HepG2 (cell line): ENCODE results near the gene MEI1. TPM values are rescaled to one million over a fixed set of nuclear protein-coding genes. Genes with fewer than 3 reads are reported as not detected.

Experiments
- ATAC-seq: fragments of 200-7000 bp; cut with Tn5 transposase; 3 replicates; pipeline ENCODE4 v1.9.1; 2020; ENCODE audit warnings: mild to moderate bottlenecking, moderate library complexity
- BruUV-seq: library from RNA; stranded (reverse); fragments of 400-500 nt; replicated peaks from 2 replicates; lab custom pipeline; 2021; lab: Mats Ljungman, UMichigan
- CTCF ChIA-PET: fragments of 300-600 bp; formaldehyde crosslinking; extraction: SDS; loops from one replicate; lab custom pipeline; 2021; ENCODE audit warnings: low total read pairs, inconsistent platforms, low intra/inter-chr PET ratio; lab: Yijun Ruan, JAX
- POLR2A ChIA-PET: fragments of 350-600 bp; sonication (Branson Sonifier 250); formaldehyde crosslinking; loops from one replicate; lab custom pipeline; 2020; ENCODE audit warnings: antibody characterized with exemption, inconsistent platforms; lab: Yijun Ruan, JAX
- DNase-seq: peaks from one replicate; pipeline ENCODE4 v3.0.0-alpha.2; 2015; ENCODE audit warnings: low spot score
- FAIRE-seq: peaks from 3 replicates; lab custom pipeline; 2011; peaks lifted over from hg19 to GRCh38; lab: Jason Lieb, UNC
- H2AFZ ChIP-seq: one replicate; pipeline ENCODE4 v1.6.1; 2011; ENCODE audit warnings: low read length, inconsistent platforms
- H3K27ac ChIP-seq: fragments of 300-600 bp; 3 replicates; pipeline ENCODE4 v1.8.0; 2011; ENCODE audit warnings: mixed run types, mild to moderate bottlenecking, mixed read lengths, low read length, inconsistent platforms; ENCODE audit not compliant: insufficient read depth; ENCODE audit errors: extremely low read length
- H3K27me3 ChIP-seq, 2 experiments: fragments of 200-600 bp in 1 of 2; 2 replicates in 1 of 2; 3 replicates in 1 of 2; pipeline versions ENCODE4 v1.6.0 to v1.8.0; 2011; ENCODE audit warnings: low read length in 2 of 2, mild to moderate bottlenecking in 2 of 2, moderate library complexity in 2 of 2, inconsistent platforms in 1 of 2; ENCODE audit not compliant: insufficient read depth in 2 of 2, control insufficient read depth in 1 of 2
- H3K36me3 ChIP-seq, 2 experiments: fragments of 200-600 bp in 1 of 2; replicated peaks in 1 of 2; 2 replicates in 1 of 2; 3 replicates in 1 of 2; pipeline versions ENCODE4 v1.5.1 to v1.8.0; 2011; ENCODE audit warnings: low read length in 2 of 2, inconsistent platforms in 1 of 2; ENCODE audit not compliant: insufficient read depth in 2 of 2, control insufficient read depth in 1 of 2
- H3K4me1 ChIP-seq: 2 replicates; pipeline ENCODE4 v1.5.1; 2012; ENCODE audit warnings: low read length, inconsistent platforms; ENCODE audit not compliant: insufficient read depth
- H3K4me2 ChIP-seq: 2 replicates; pipeline ENCODE4 v1.6.0; 2011; ENCODE audit warnings: low read depth, low read length, inconsistent platforms
- H3K4me3 ChIP-seq, 3 experiments: fragments of 200-600 bp in 1 of 3; sonication (generic), shearing (Covaris generic) in 1 of 3; replicated peaks in 1 of 3; 2 replicates each; pipeline ENCODE4 v1.5.1; 2011 to 2016; ENCODE audit warnings: low read length in 3 of 3, inconsistent platforms in 2 of 3, low read depth in 2 of 3, mild to moderate bottlenecking in 2 of 3, control low read depth in 1 of 3, mixed read lengths in 1 of 3; ENCODE audit not compliant: insufficient read depth in 1 of 3
- H3K79me2 ChIP-seq: one replicate; pipeline ENCODE4 v1.6.1; 2011; ENCODE audit warnings: low read length, inconsistent platforms; ENCODE audit not compliant: insufficient read depth
- H3K9ac ChIP-seq: 2 replicates; pipeline ENCODE4 v1.6.0; 2011; ENCODE audit warnings: mild to moderate bottlenecking, low read depth, low read length, inconsistent platforms; ENCODE audit not compliant: insufficient read depth
- H3K9me3 ChIP-seq: 2 replicates; pipeline ENCODE4 v1.5.1; 2012; ENCODE audit warnings: mild to moderate bottlenecking, low read length
- H4K20me1 ChIP-seq: 2 replicates; pipeline ENCODE4 v1.6.0; 2011; ENCODE audit warnings: inconsistent platforms, mild to moderate bottlenecking, low read length, moderate library complexity; ENCODE audit not compliant: insufficient read depth
- CSRNP1 ChIP-seq: sonication (generic); formaldehyde crosslinking; IDR thresholded peaks from 2 replicates; pipeline ENCODE4 v1.8.1; 2023; ENCODE audit warnings: mild to moderate bottlenecking, missing genetic modification reagents
- DPF2 ChIP-seq: sonication (generic); formaldehyde crosslinking; IDR thresholded peaks from 2 replicates; pipeline ENCODE4 v1.4.0; 2020; ENCODE audit warnings: mild to moderate bottlenecking, low read depth, missing genetic modification reagents, borderline replicate concordance
- GPBP1L1 ChIP-seq: sonication (generic); formaldehyde crosslinking; IDR thresholded peaks from 2 replicates; pipeline ENCODE4 v1.5.0; 2020; ENCODE audit warnings: mild to moderate bottlenecking, missing genetic modification reagents
- HCFC1 ChIP-seq: fragments of 150-350 bp; IDR thresholded peaks from 2 replicates; pipeline ENCODE4 v1.6.1; 2014; ENCODE audit warnings: low read depth, low read length
- PRPF4 ChIP-seq: fragments of 200-400 bp; formaldehyde crosslinking; IDR thresholded peaks from 2 replicates; pipeline ENCODE4 v1.6.1; 2016; ENCODE audit warnings: low read length, low read depth; ENCODE audit not compliant: poor library complexity, severe bottlenecking
- SNAPC5 ChIP-seq: sonication (generic); formaldehyde crosslinking; IDR thresholded peaks from 2 replicates; pipeline ENCODE4 v1.8.1; 2023; ENCODE audit warnings: mild to moderate bottlenecking, missing genetic modification reagents, borderline replicate concordance
- SSRP1 ChIP-seq: IDR thresholded peaks from 2 replicates; pipeline ENCODE4 v1.6.1; 2016; ENCODE audit warnings: control low read depth
- ZBTB34 ChIP-seq: sonication (generic); formaldehyde crosslinking; IDR thresholded peaks from 2 replicates; pipeline ENCODE4 v1.8.0; 2022; ENCODE audit warnings: mild to moderate bottlenecking, missing genetic modification reagents
- ZFP82 ChIP-seq: sonication (generic); formaldehyde crosslinking; IDR thresholded peaks from 2 replicates; pipeline ENCODE4 v1.5.1; 2020; ENCODE audit warnings: mild to moderate bottlenecking, missing genetic modification reagents, borderline replicate concordance
- ZFP90 ChIP-seq: sonication (generic); formaldehyde crosslinking; IDR thresholded peaks from 2 replicates; pipeline ENCODE4 v1.8.0; 2022; ENCODE audit warnings: missing genetic modification reagents, mild to moderate bottlenecking, inconsistent platforms, borderline replicate concordance
- ZFYVE20 ChIP-seq: sonication (generic); formaldehyde crosslinking; IDR thresholded peaks from 2 replicates; pipeline ENCODE4 v1.8.0; 2023; ENCODE audit warnings: low read depth, mild to moderate bottlenecking, moderate library complexity, missing genetic modification reagents, borderline replicate concordance
- ZNF101 ChIP-seq: sonication (generic); formaldehyde crosslinking; IDR thresholded peaks from 2 replicates; pipeline ENCODE4 v1.4.0; 2020; ENCODE audit warnings: mild to moderate bottlenecking, low read depth, missing genetic modification reagents, borderline replicate concordance
- ZNF501 ChIP-seq: sonication (generic); formaldehyde crosslinking; IDR thresholded peaks from 2 replicates; pipeline ENCODE4 v1.5.1; 2020; ENCODE audit warnings: mild to moderate bottlenecking, moderate library complexity, missing genetic modification reagents
- ZNF766 ChIP-seq: sonication (generic); formaldehyde crosslinking; IDR thresholded peaks from 2 replicates; pipeline ENCODE4 v1.5.0; 2020; ENCODE audit warnings: missing genetic modification reagents, borderline replicate concordance
- ZNF878 ChIP-seq: sonication (generic); formaldehyde crosslinking; IDR thresholded peaks from 2 replicates; pipeline ENCODE4 v1.8.1; 2023; ENCODE audit warnings: mild to moderate bottlenecking, missing genetic modification reagents, moderate library complexity
- WGBS: methylation state at CpG from one replicate; pipeline ENCODE4 v1.1.6; 2017; ENCODE audit warnings: low lambda C conversion rate; 5-methylcytosine and 5-hydroxymethylcytosine counted together
- in situ Hi-C: cut with HindIII; loops from 2 replicates; pipeline ENCODE4 v1.10.0; 2017; ENCODE audit warnings: low pct_unique_long_range_greater_than_20kb; ENCODE audit not compliant: extremely low pct_ligation_motif_present
- intact Hi-C: fragments of 100-400 bp; cut with micrococcal nuclease; formaldehyde crosslinking; loops from one replicate; pipeline ENCODE4 v1.10.0; 2022; ENCODE audit not compliant: unreplicated experiment
- polyA plus RNA-seq, 8 experiments: library from polyadenylated mRNA; depleted of rRNA in 3 of 8; stranded (reverse) in 7 of 8; unstranded in 1 of 8; fragments of >200 nt; fragmentation: Illumina TruSeq in 4 of 8; extraction: Trizol in 4 of 8; gene quantifications; 2 replicates each; pipeline versions ENCODE4 v1.2.1 to v1.2.3, GENCODE V29; 2011 to 2016; ENCODE audit warnings: low read depth in 4 of 8, missing spikeins in 1 of 8, mixed read lengths in 1 of 8; ENCODE audit not compliant: insufficient read depth in 1 of 8
- total RNA-seq, 5 experiments: library from RNA; depleted of rRNA; stranded (reverse); fragments of >200 nt; fragmentation: Illumina TruSeq; extraction: Trizol; gene quantifications; 2 replicates each; pipeline ENCODE4 v1.2.3, GENCODE V29; 2016; ENCODE audit warnings: low read depth in 1 of 5

MEI1 gene
- total and polyA plus RNA-seq, 2 of the 13 experiments (the other 11 are each of a cell fraction or from before 2014, with no cell fraction given): 0.75 to 1.9 TPM

- H3K79me2 ChIP-seq: no peaks in the 10 kb centered on the region
- POLR2A ChIA-PET: interaction anchor here (0.6 to 2.8 kb wide), 5 partner anchors 14 to 834 kb away, joined by 3 to 31 read pairs (median 3); partner anchors contain the start of genes CCDC134 and SREBF2
- no CpG with 5 or more reads among the region's 1 CpG for whole genome bisulfite sequencing
- BruUV-seq: no TSS peak
- TF ChIP-seq PRPF4: no peak
- TF ChIP-seq ZBTB34 (CRISPR knock-in tag): no peak
- TF ChIP-seq GPBP1L1 (CRISPR knock-in tag): no peak
- TF ChIP-seq DPF2 (CRISPR knock-in tag): no peak
- no peak for TF ChIP-seq SSRP1 (CRISPR knock-in tag)
- TF ChIP-seq ZFYVE20: no peak
- no peak for TF ChIP-seq SNAPC5 (CRISPR knock-in tag)
- no peak for TF ChIP-seq ZFP82 (CRISPR knock-in tag)
- no peak for TF ChIP-seq HCFC1
- no peak for TF ChIP-seq ZFP90 (CRISPR knock-in tag)
- TF ChIP-seq ZNF766 (CRISPR knock-in tag): no peak
- TF ChIP-seq ZNF101 (CRISPR knock-in tag): no peak
- TF ChIP-seq ZNF501 (CRISPR knock-in tag): no peak
- TF ChIP-seq CSRNP1 (CRISPR knock-in tag): no peak
- no peak for TF ChIP-seq ZNF878 (CRISPR knock-in tag)
- TF ChIP-seq, all 625 proteins: peak for 0
- CTCF ChIA-PET: no interaction called here
- no peak for DNase-seq
- H3K9me3 ChIP-seq: no peaks in the 10 kb centered on the region
- H3K27me3 ChIP-seq: peaks cover 0 to 4% of the 10 kb centered on the region in 2 experiments; a peak in 3 of 5 replicates
- intact Hi-C loops (no loop called here), in situ Hi-C loops (no loop called here)
- H4K20me1 ChIP-seq: no peaks in the 10 kb centered on the region
- no peak overlapping the region for H2AFZ ChIP-seq
- FAIRE-seq: no peak
- ATAC-seq: peak; percentile 26; the same call in 2 of the 3 replicates
- peak overlapping the region; percentile 16; the same call in 1 of the 2 replicates for H3K4me2 ChIP-seq
- no peaks in the 10 kb centered on the region for H3K36me3 ChIP-seq
- no peak overlapping the region for H3K27ac ChIP-seq
- H3K4me1 ChIP-seq: 0 out of 2 replicates have a peak, but pooled peaks cover 7% of the 10 kb centered on the region
- no peak overlapping the region for H3K9ac ChIP-seq
- no peak overlapping the region; a peak in 1 of 6 replicates for H3K4me3 ChIP-seq
Observed at GRCh38 chr22:41781507-41781906, 82.2 kb downstream of the MEI1 start.
